ENCODE results near the gene SLCO1B1. TPM values are rescaled to one million over a fixed set of nuclear protein-coding genes. Genes with fewer than 3 reads are reported as not detected.

SLCO1B1 gene
- total RNA-seq, 1 donor, result not detected

- DNase-seq (ENCODE audit: low read depth), result no peak
- no peak for TF ChIP-seq CTCF (IDR thresholded peaks at IDR 0.05; ENCODE audit: insufficient read depth, low read depth, low read length)
- no peak overlapping the region for H3K4me3 ChIP-seq (ENCODE audit: low read depth, low read length)
Measured at GRCh38 chr12:21252070-21252469, 121.1 kb downstream of the SLCO1B1 start.

GRCh38 chr12:21257172-21257571 is 126.2 kb downstream of the SLCO1B1 start:
- no peak for TF ChIP-seq CTCF (IDR thresholded peaks at IDR 0.05; ENCODE audit: insufficient read depth, low read depth, low read length)
- DNase-seq (ENCODE audit: low read depth), result no peak
- H3K4me3 ChIP-seq (ENCODE audit: low read depth, low read length), result no peak overlapping the region

- TF ChIP-seq CTCF (IDR thresholded peaks at IDR 0.05; ENCODE audit: insufficient read depth, low read depth, low read length), result no peak
- no peak overlapping the region for H3K4me3 ChIP-seq (ENCODE audit: low read depth, low read length)
- DNase-seq (ENCODE audit: low read depth), result no peak
Measured at GRCh38 chr12:21264232-21264631, 133.2 kb downstream of the SLCO1B1 start.

GRCh38 chr12:21265932-21266331 is 134.9 kb downstream of the SLCO1B1 start:
- no peak for TF ChIP-seq CTCF (IDR thresholded peaks at IDR 0.05; ENCODE audit: insufficient read depth, low read depth, low read length)
- DNase-seq (ENCODE audit: low read depth), result no peak
- H3K4me3 ChIP-seq (ENCODE audit: low read depth, low read length), result no peak overlapping the region

- no peak for DNase-seq (ENCODE audit: low read depth)
- H3K4me3 ChIP-seq (ENCODE audit: low read depth, low read length), result no peak overlapping the region
- no peak for TF ChIP-seq CTCF (IDR thresholded peaks at IDR 0.05; ENCODE audit: insufficient read depth, low read depth, low read length)
Measured at GRCh38 chr12:21276826-21277225, 145.8 kb downstream of the SLCO1B1 start.

Other genes with a start within 250 kb of the SLCO1B1 start
- gene SLCO1A2, start 203.7 kb downstream of the SLCO1B1 start, total RNA-seq, result 0.32 and 0.86 TPM in 2 replicates
- gene IAPP, start 241.7 kb downstream of the SLCO1B1 start, total RNA-seq, result not detected in 2 replicates